Naive thymus-derived CD4-positive, alpha-beta T cell (primary cell): ENCODE data around the gene COPS4. TPM values are rescaled to one million over a fixed set of nuclear protein-coding genes. Genes with fewer than 3 reads are reported as not detected.
"Not testable (repeated sequence)": the region's sequence is repeated elsewhere in the genome, so short reads cannot be mapped to it uniquely, and the experiment has no call there.

ENCODE experiments used
- ATAC-seq: fragments of 150-1000 bp; cut with Tn5 transposase; 2 replicates; pipeline ENCODE4 v1.10.0; 2021; ENCODE audit warnings: mild to moderate bottlenecking, moderate library complexity
- CTCF ChIA-PET: fragments of 350-600 bp; sonication (Branson Sonifier 250); formaldehyde crosslinking; loops from one replicate; lab custom pipeline; 2021; ENCODE audit warnings: antibody characterized with exemption; lab: Charles Lee
- POLR2A ChIA-PET: fragments of 350-600 bp; sonication (Branson Sonifier 250); formaldehyde crosslinking; loops from one replicate; lab custom pipeline; 2021; ENCODE audit warnings: antibody characterized with exemption, inconsistent platforms; lab: Charles Lee
- DNase-seq, 9 donors: peaks; one replicate each; pipeline versions ENCODE4 v3.0.0 to v3.0.0-alpha.2; 2020 to 2022; ENCODE audit warnings: mixed read lengths in 1 of 9
- H3K27ac ChIP-seq: one replicate; pipeline ENCODE4 v1.7.0; 2013; ENCODE audit warnings: mild to moderate bottlenecking, low read depth, low read length, moderate library complexity
- H3K27me3 ChIP-seq, 2 donors: one replicate each; pipeline ENCODE4 v1.7.0; 2013; ENCODE audit warnings: low read length in 2 of 2, mild to moderate bottlenecking in 2 of 2, moderate library complexity in 2 of 2; ENCODE audit not compliant: control insufficient read depth in 2 of 2, insufficient read depth in 2 of 2
- H3K36me3 ChIP-seq, 3 experiments: 1 replicate in 2 of 3; 2 replicates in 1 of 3; pipeline ENCODE4 v1.7.0; 2013; ENCODE audit warnings: low read length in 3 of 3, mild to moderate bottlenecking in 3 of 3, moderate library complexity in 1 of 3; ENCODE audit not compliant: insufficient read depth in 3 of 3, control insufficient read depth in 2 of 3
- H3K4me1 ChIP-seq, 2 donors: one replicate each; pipeline ENCODE4 v1.7.0; 2013; ENCODE audit warnings: low read length in 2 of 2, mild to moderate bottlenecking in 2 of 2, moderate library complexity in 1 of 2; ENCODE audit not compliant: control insufficient read depth in 2 of 2, insufficient read depth in 2 of 2
- H3K4me3 ChIP-seq: 2 replicates; pipeline ENCODE4 v1.7.0; 2013; ENCODE audit warnings: mild to moderate bottlenecking, low read length
- H3K9me3 ChIP-seq, 3 experiments: 1 replicate in 2 of 3; 2 replicates in 1 of 3; pipeline ENCODE4 v1.7.0; 2013; ENCODE audit warnings: low read length in 3 of 3; ENCODE audit not compliant: control insufficient read depth in 2 of 3
- H3K27ac Mint-ChIP-seq, 9 donors: one replicate each; pipeline ENCODE4 v1.8.0; 2020 to 2022; ENCODE audit warnings: mixed read lengths in 9 of 9, mild to moderate bottlenecking in 8 of 9, moderate library complexity in 5 of 9, inconsistent platforms in 2 of 9
- H3K27me3 Mint-ChIP-seq, 5 donors: one replicate each; pipeline ENCODE4 v1.8.0; 2021 to 2022; ENCODE audit warnings: mixed read lengths in 5 of 5, mild to moderate bottlenecking in 1 of 5
- H3K36me3 Mint-ChIP-seq, 5 donors: one replicate each; pipeline ENCODE4 v1.8.0; 2020 to 2022; ENCODE audit warnings: mixed read lengths in 5 of 5, mild to moderate bottlenecking in 3 of 5, inconsistent platforms in 1 of 5
- H3K4me1 Mint-ChIP-seq, 7 donors: one replicate each; pipeline ENCODE4 v1.8.0; 2020 to 2022; ENCODE audit warnings: mixed read lengths in 7 of 7, mild to moderate bottlenecking in 3 of 7, inconsistent platforms in 1 of 7
- H3K4me3 Mint-ChIP-seq, 10 donors: one replicate each; pipeline ENCODE4 v1.8.0; 2020 to 2022; ENCODE audit warnings: mild to moderate bottlenecking in 10 of 10, mixed read lengths in 10 of 10, moderate library complexity in 6 of 10, inconsistent platforms in 2 of 10
- H3K9me3 Mint-ChIP-seq, 11 donors: one replicate each; pipeline ENCODE4 v1.8.0; 2020 to 2022; ENCODE audit warnings: mixed read lengths in 11 of 11, mild to moderate bottlenecking in 4 of 11, inconsistent platforms in 1 of 11, moderate library complexity in 1 of 11
- intact Hi-C, 2 donors: fragments of 100-400 bp; cut with micrococcal nuclease; formaldehyde crosslinking; loops; one replicate each; pipeline ENCODE4 v1.15.1; 2023
- polyA plus RNA-seq, 2 donors: library from polyadenylated mRNA; unstranded; fragments of 300-500 nt; fragmentation: Illumina TruSeq; gene quantifications; one replicate each; pipeline ENCODE4 v1.2.3, GENCODE V29; 2021
- total RNA-seq, 6 experiments: library from RNA in 5 of 6; stranded (reverse) in 5 of 6; gene quantifications; 1 replicate in 5 of 6; 2 replicates in 1 of 6; pipeline ENCODE4 v1.2.3 and lab custom pipeline; 2021 to 2026

The COPS4 gene
- total and polyA plus RNA-seq, 7 experiments from 2014 or later: 23.5 to 59.7 (median 27.9) TPM

DNA sequence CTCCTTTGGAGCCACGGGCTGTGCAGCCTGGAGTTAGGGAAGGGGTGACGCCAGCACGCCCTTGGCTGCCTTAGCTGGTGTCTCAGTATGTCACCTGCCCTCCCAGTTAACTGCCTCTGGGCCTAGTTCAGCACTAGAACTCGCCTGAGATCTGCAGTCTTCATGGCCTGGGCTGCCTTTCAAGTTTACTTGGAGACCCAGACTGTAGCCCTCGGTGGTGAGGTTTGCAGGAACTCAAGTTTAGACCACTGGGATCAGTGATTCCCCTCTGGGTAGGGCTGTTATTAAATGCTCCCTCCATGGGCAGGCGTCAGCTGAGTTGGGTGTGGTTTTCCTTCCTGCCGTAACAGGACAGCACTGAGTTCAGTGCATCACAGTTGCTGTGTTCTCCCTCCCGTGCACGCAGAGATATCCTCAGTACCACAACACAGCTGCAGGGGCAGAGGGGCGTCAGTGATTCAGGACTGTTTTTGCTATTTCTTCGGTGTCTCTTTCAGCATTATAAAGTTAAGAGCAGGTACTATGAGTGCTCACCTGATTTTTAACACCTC lies 49.0 kb downstream of the COPS4 start:
- CTCF ChIA-PET: interaction anchor here (0.7 to 2.6 kb wide), 14 partner anchors 9 to 198 kb away, joined by 3 to 26 read pairs (median 4); partner anchors contain the start of gene PLAC8
- H3K27ac Mint-ChIP-seq: peak overlapping the region; percentile 88 to 99 (median 94)
- intact Hi-C loops: loop anchor here (1.0 to 2.0 kb wide), 7 partner anchors 10 to 176 kb away; partner anchors contain the start of gene PLAC8 (in 1 of the 2)
- Histone ChIP-seq H3K9me3 (peaks cover 0 to 5% (median 0%) of the 10 kb centered on the region in 3 experiments), H3K27me3 (no peaks in the 10 kb centered on the region), H3K27ac (peak overlapping the region; percentile 70), H3K4me1 (peaks cover 12 to 29% of the 10 kb centered on the region in 2 donors), H3K4me3 (no peak overlapping the region), H3K36me3 (peaks cover 3 to 20% (median 6%) of the 10 kb centered on the region in 3 experiments)
- peak overlapping the region; percentile 43 to 74 (median 62) for H3K4me3 Mint-ChIP-seq
- peak; percentile 98 for ATAC-seq
- H3K4me1 Mint-ChIP-seq: peaks cover 25 to 55% (median 43%) of the 10 kb centered on the region in 7 donors
- H3K27me3 Mint-ChIP-seq: no peaks in the 10 kb centered on the region
- POLR2A ChIA-PET: interaction anchor here (0.6 to 9.0 kb wide), 16 partner anchors 9 to 654 kb away, joined by 3 to 58 read pairs (median 4); partner anchors contain the start of genes HELQ, HNRNPDL, MRPS18C and PLAC8
- peaks cover 0 to 6% (median 2%) of the 10 kb centered on the region in 11 donors for H3K9me3 Mint-ChIP-seq
- DNase-seq: peak; percentile 36 to 86 (median 77)
- peaks cover 6 to 49% (median 27%) of the 10 kb centered on the region in 5 donors for H3K36me3 Mint-ChIP-seq

DNA sequence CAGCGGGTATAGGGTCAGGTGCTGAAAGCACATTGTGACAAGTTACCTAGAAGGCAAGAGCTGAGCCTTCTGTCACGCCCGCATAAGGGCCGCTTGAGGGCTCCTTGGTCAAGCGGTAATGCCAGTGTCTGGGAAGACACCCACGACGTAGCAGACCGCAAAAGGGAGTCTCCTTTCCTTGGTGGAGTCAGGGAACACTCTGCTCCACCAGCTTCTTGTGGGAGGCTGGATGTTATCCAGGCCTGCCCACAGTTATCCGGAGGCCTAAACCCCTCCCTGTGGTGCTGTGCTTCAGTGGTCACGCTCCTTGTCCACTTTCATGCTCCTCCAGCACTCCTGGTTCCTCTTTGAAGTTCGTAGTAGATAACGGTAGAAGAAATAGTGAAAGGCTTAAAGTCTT lies 50.0 kb downstream of the COPS4 start:
- peaks cover 10 to 52% (median 34%) of the 10 kb centered on the region in 5 donors for H3K36me3 Mint-ChIP-seq
- peaks cover 27 to 62% (median 48%) of the 10 kb centered on the region in 7 donors for H3K4me1 Mint-ChIP-seq
- intact Hi-C loops: loop anchor here (1.0 to 2.0 kb wide), 7 partner anchors 9 to 175 kb away; partner anchors contain the start of gene PLAC8 (in 1 of the 2)

DNA sequence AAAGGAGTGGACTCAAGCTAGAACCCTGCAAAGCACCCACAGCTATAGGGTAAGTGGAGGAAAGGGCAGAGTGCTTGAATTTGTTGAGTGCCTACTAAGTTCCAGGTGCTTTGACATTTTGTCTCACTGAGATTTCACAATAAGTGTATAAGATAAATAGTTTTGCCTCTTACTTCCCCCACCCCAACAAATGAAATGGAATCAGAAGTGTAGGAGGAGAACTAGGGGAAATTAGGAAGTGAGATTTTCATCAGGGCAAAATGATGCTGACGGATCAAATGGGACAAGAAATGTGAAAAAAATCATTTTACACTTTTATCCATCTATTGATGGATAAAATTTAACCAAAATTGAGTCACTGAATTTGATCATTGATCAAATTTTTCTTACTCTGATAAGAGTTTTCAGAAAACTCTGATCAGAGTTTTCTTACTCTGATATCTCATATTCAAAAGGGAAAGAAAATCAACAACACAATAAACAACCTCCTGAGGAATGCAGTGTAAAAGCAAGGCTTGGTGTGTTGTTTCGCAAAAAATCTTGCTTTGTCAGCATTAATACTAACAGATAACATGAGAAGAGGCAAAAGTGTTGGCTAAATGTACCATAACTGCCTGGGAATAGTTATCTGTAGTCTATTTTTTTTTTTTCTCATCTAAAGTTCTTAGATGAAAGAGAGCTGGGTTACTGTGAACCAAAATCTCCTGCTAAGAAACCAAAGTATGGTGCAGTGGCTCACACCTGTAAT lies 54.6 kb downstream of the COPS4 start:
- peaks cover 0 to 9% of the 10 kb centered on the region in 2 donors for H3K4me1 ChIP-seq
- H3K36me3 Mint-ChIP-seq: peaks cover 20 to 57% (median 48%) of the 10 kb centered on the region in 5 donors
- no peak overlapping the region for H3K27ac ChIP-seq
- H3K4me1 Mint-ChIP-seq: peaks cover 24 to 66% (median 45%) of the 10 kb centered on the region in 7 donors
- DNase-seq: no peak
- peak overlapping the region in 8 of 9 donors; percentile 33 to 89 (median 56) for H3K27ac Mint-ChIP-seq
- peaks cover 16 to 67% (median 23%) of the 10 kb centered on the region in 3 experiments for H3K36me3 ChIP-seq
- no peaks in the 10 kb centered on the region for H3K27me3 ChIP-seq
- intact Hi-C loops: no loop called here
- H3K4me3 ChIP-seq: no peak overlapping the region
- no peak for ATAC-seq
- no peaks in the 10 kb centered on the region for H3K9me3 Mint-ChIP-seq
- no peak overlapping the region for H3K4me3 Mint-ChIP-seq
- no peaks in the 10 kb centered on the region for H3K9me3 ChIP-seq
- ChIA-PET POLR2A (interaction anchor here (1.0 to 1.3 kb wide), 4 partner anchors 9 to 162 kb away, joined by 3 to 5 read pairs (median 4); no protein-coding TSS in a partner anchor), CTCF (interaction anchor here (0.7 to 1.5 kb wide), 3 partner anchors 14 to 23 kb away, joined by 3 to 7 read pairs (median 4); no protein-coding TSS in a partner anchor)
- H3K27me3 Mint-ChIP-seq: no peaks in the 10 kb centered on the region

More for the DNA sequence above, 50.0 kb downstream of the COPS4 start:
- Histone ChIP-seq H3K4me1 (peaks cover 12 to 29% of the 10 kb centered on the region in 2 donors), H3K36me3 (peaks cover 7 to 29% (median 12%) of the 10 kb centered on the region in 3 experiments)
- not testable (repeated sequence) for H3K27me3 Mint-ChIP-seq, H3K4me3 ChIP-seq, H3K9me3 Mint-ChIP-seq, DNase-seq, H3K27me3 ChIP-seq, H3K9me3 ChIP-seq, H3K27ac ChIP-seq, ATAC-seq
- Mint-ChIP-seq H3K27ac (peak overlapping the region in 8 of 9 donors; percentile 16 to 95 (median 70)), H3K4me3 (peak overlapping the region in 6 of 10 donors; percentile 14 to 62 (median 50))
- POLR2A ChIA-PET: interaction anchor here (0.6 to 9.0 kb wide), 15 partner anchors 10 to 196 kb away, joined by 3 to 58 read pairs (median 5); partner anchors contain the start of gene PLAC8
- CTCF ChIA-PET: interaction anchor here (0.7 to 2.6 kb wide), 9 partner anchors 10 to 175 kb away, joined by 3 to 26 read pairs (median 8); partner anchors contain the start of gene PLAC8

DNA sequence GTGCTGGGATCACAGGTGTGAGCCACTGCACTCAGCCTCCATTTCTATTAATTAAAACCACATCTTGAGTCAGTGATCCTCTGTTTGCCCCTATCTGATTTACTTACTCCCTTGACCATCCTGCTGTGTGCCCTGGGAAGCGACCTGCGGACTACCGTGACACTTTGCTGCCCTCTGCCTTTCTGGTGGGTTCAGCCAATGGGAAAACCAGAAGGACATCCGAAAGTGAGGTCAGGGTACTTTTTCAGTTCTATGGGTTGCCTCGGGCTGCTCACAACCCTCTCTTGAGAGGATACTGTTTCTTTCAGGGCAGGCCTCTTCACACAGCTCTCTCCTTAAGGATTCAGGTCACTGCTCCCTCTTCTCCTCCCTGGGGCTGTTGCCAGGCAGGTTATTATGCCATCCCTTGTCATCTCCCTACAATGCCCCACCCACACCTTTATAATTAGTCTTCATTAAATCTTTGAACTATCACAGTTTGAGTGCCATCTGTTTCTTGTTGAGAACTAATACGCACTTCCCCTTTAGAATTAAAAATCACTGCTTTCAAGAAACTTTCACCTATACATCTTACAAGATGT lies 58.2 kb downstream of the COPS4 start:
- Mint-ChIP-seq H3K36me3 (peaks cover 28 to 66% (median 62%) of the 10 kb centered on the region in 5 donors), H3K27ac (peak overlapping the region in 8 of 9 donors; percentile 20 to 92 (median 78)), H3K4me3 (no peak overlapping the region), H3K4me1 (peaks cover 37 to 76% (median 56%) of the 10 kb centered on the region in 7 donors), H3K9me3 (no peaks in the 10 kb centered on the region), H3K27me3 (no peaks in the 10 kb centered on the region)
- DNase-seq (no peak), ATAC-seq (no peak)
- H3K4me1 ChIP-seq: peaks cover 0 to 17% of the 10 kb centered on the region in 2 donors
- H3K27me3 ChIP-seq: no peaks in the 10 kb centered on the region
- H3K27ac ChIP-seq: peak overlapping the region; percentile 41
- ChIA-PET POLR2A (interaction anchor here (1.9 to 6.6 kb wide), 3 partner anchors 9 to 125 kb away, joined by 5 to 45 read pairs (median 33); no protein-coding TSS in a partner anchor), CTCF (interaction anchor here (1.2 to 1.5 kb wide), 3 partner anchors 19 to 167 kb away, joined by 3 to 9 read pairs (median 3); no protein-coding TSS in a partner anchor)
- peaks cover 37 to 84% (median 39%) of the 10 kb centered on the region in 3 experiments for H3K36me3 ChIP-seq
- H3K4me3 ChIP-seq: no peak overlapping the region
- H3K9me3 ChIP-seq: no peaks in the 10 kb centered on the region
- intact Hi-C loops: no loop called here

DNA sequence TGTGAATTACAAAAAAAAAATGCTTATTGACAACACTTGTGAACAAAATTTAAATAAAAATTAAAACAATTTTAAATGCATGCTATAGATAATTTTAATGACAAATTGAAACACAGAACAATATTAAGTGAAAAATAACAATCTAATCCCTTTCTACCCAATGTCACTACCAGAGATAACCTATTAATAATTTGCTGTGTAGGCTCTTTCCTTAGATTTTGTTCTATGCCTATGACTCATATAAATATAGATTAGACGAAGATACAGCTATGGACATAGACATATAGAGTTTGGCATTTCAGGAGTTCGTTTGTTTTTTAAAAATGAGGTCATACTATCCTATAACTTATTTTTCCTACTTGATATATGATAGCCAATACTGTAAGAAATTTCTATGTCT lies 61.4 kb downstream of the COPS4 start:
- no peak for DNase-seq
- peak overlapping the region in 6 of 9 donors; percentile 51 to 92 (median 78) for H3K27ac Mint-ChIP-seq
- H3K27me3 ChIP-seq: no peaks in the 10 kb centered on the region
- peaks cover 24 to 72% (median 62%) of the 10 kb centered on the region in 5 donors for H3K36me3 Mint-ChIP-seq
- no peaks in the 10 kb centered on the region for H3K9me3 ChIP-seq
- H3K36me3 ChIP-seq: peaks cover 43 to 87% (median 45%) of the 10 kb centered on the region in 3 experiments
- POLR2A ChIA-PET: interaction anchor here (1.4 to 6.6 kb wide), 5 partner anchors 12 to 122 kb away, joined by 5 to 45 read pairs (median 19); partner anchors contain the start of gene PLAC8
- CTCF ChIA-PET: interaction anchor here (0.8 to 2.1 kb wide), 7 partner anchors 9 to 156 kb away, joined by 3 to 9 read pairs (median 3); no protein-coding TSS in a partner anchor
- intact Hi-C loops: no loop called here
- no peak for ATAC-seq
- H3K4me1 ChIP-seq: peaks cover 0 to 26% of the 10 kb centered on the region in 2 donors
- H3K27me3 Mint-ChIP-seq: no peaks in the 10 kb centered on the region
- no peak overlapping the region for H3K4me3 ChIP-seq
- peaks cover 34 to 84% (median 69%) of the 10 kb centered on the region in 7 donors for H3K4me1 Mint-ChIP-seq
- H3K4me3 Mint-ChIP-seq: peak overlapping the region in 2 of 10 donors; percentile 7 to 15
- peaks cover 0 to 4% (median 0%) of the 10 kb centered on the region in 11 donors for H3K9me3 Mint-ChIP-seq
- no peak overlapping the region for H3K27ac ChIP-seq
